ENCODE results near the gene ZNF469.

DNA sequence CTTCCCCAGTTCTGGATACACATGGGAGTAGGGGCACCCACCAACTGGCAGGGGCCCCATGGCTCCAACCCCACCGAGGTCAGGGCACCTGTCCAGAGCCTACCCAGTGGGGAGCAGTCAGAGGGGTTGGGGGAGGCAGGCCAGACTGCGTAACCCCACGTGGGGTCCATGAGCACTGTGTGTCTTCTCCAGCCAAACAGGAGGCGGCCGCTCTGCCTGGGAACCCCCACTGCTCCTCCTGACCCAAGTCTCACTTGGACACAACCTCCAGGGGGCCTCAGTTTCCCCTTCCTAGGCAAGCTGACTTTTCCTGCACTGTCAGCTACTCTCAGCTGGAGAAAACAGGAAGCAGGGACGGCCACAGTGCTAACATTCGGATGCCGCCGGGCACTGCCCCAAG, 7.5 kb downstream of the ZNF469 start:
- TF ChIP-seq POLR2A (IDR thresholded peaks at IDR 0.05), result no peak
- TF ChIP-seq, protein P1, sequence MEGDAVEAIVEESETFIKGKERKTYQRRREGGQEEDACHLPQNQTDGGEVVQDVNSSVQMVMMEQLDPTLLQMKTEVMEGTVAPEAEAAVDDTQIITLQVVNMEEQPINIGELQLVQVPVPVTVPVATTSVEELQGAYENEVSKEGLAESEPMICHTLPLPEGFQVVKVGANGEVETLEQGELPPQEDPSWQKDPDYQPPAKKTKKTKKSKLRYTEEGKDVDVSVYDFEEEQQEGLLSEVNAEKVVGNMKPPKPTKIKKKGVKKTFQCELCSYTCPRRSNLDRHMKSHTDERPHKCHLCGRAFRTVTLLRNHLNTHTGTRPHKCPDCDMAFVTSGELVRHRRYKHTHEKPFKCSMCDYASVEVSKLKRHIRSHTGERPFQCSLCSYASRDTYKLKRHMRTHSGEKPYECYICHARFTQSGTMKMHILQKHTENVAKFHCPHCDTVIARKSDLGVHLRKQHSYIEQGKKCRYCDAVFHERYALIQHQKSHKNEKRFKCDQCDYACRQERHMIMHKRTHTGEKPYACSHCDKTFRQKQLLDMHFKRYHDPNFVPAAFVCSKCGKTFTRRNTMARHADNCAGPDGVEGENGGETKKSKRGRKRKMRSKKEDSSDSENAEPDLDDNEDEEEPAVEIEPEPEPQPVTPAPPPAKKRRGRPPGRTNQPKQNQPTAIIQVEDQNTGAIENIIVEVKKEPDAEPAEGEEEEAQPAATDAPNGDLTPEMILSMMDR (IDR thresholded peaks at IDR 0.05), result no peak
- no peak for TF ChIP-seq EP300 (IDR thresholded peaks at IDR 0.05)
- TF ChIP-seq POLR2AphosphoS5 (IDR thresholded peaks at IDR 0.05), result no peak

Measured in upper lobe of left lung (tissue), 4 donors.